ENCODE results near the gene IQGAP1.
"Not testable (repeated sequence)": the region's sequence is repeated elsewhere in the genome, so short reads cannot be mapped to it uniquely, and the experiment has no call there.

The IQGAP1 gene

GRCh38 chr15:90489944-90490343 is 101.9 kb downstream of the IQGAP1 start:
- DNase-seq: no peak

GRCh38 chr15:90493647-90494046 is 105.6 kb downstream of the IQGAP1 start:
- no peak for DNase-seq

GRCh38 chr15:90495067-90495466 is 107.0 kb downstream of the IQGAP1 start:
- DNase-seq: no peak

GRCh38 chr15:90496791-90497190 is 108.7 kb downstream of the IQGAP1 start:
- no peak for DNase-seq

- DNase-seq: no peak
Observed at GRCh38 chr15:90497376-90497775, 109.3 kb downstream of the IQGAP1 start.

GRCh38 chr15:90497912-90498311 is 109.9 kb downstream of the IQGAP1 start:
- DNase-seq: no peak

- DNase-seq: no peak
Observed at GRCh38 chr15:90500171-90500570, 112.1 kb downstream of the IQGAP1 start.

- DNase-seq: no peak
Observed at GRCh38 chr15:90501898-90502297, 113.9 kb downstream of the IQGAP1 start.

- DNase-seq: not testable (repeated sequence)
Observed at GRCh38 chr15:90510781-90511180, 122.7 kb downstream of the IQGAP1 start.

- DNase-seq: not testable (repeated sequence)
Observed at GRCh38 chr15:90511211-90511618, 123.2 kb downstream of the IQGAP1 start.

- DNase-seq: no peak
Observed at GRCh38 chr15:90512276-90512675, 124.2 kb downstream of the IQGAP1 start.

- no peak for DNase-seq
Observed at GRCh38 chr15:90512981-90513380, 124.9 kb downstream of the IQGAP1 start.

- DNase-seq: no peak
Observed at GRCh38 chr15:90513448-90513847, 125.4 kb downstream of the IQGAP1 start.

- not testable (repeated sequence) for DNase-seq
Observed at GRCh38 chr15:90513893-90514292, 125.9 kb downstream of the IQGAP1 start.

- DNase-seq: no peak
Observed at GRCh38 chr15:90519688-90520087, 131.6 kb downstream of the IQGAP1 start.

- no peak for DNase-seq
Observed at GRCh38 chr15:90520365-90520764, 132.3 kb downstream of the IQGAP1 start.

GRCh38 chr15:90523373-90523772 is 135.3 kb downstream of the IQGAP1 start:
- DNase-seq: no peak

- not testable (repeated sequence) for DNase-seq
Observed at GRCh38 chr15:90524018-90524803, 136.2 kb downstream of the IQGAP1 start.

GRCh38 chr15:90529011-90529370 is 140.9 kb downstream of the IQGAP1 start:
- no peak for DNase-seq

GRCh38 chr15:90529371-90530249 is 141.6 kb downstream of the IQGAP1 start, which contains the start of gene CRTC3:
TSS of gene CRTC3 (plus strand) at chr15:90529923. CDS start at chr15:90530072, 149 bp downstream.
- peak; percentile 43 for DNase-seq

GRCh38 chr15:90530250-90531051 is 142.4 kb downstream of the IQGAP1 start:
- peak; percentile 45 for DNase-seq

- DNase-seq: no peak
Observed at GRCh38 chr15:90531147-90531546, 143.1 kb downstream of the IQGAP1 start.

GRCh38 chr15:90535254-90535653 is 147.2 kb downstream of the IQGAP1 start:
- DNase-seq: no peak

Measured in activated CD4-positive, alpha-beta T cell treated with anti-CD3 and anti-CD28 coated beads, Interleukin-2, amount 50 U/mL, for 16 hours (primary cell).